ENCODE results near the gene THEM5.

DNA sequence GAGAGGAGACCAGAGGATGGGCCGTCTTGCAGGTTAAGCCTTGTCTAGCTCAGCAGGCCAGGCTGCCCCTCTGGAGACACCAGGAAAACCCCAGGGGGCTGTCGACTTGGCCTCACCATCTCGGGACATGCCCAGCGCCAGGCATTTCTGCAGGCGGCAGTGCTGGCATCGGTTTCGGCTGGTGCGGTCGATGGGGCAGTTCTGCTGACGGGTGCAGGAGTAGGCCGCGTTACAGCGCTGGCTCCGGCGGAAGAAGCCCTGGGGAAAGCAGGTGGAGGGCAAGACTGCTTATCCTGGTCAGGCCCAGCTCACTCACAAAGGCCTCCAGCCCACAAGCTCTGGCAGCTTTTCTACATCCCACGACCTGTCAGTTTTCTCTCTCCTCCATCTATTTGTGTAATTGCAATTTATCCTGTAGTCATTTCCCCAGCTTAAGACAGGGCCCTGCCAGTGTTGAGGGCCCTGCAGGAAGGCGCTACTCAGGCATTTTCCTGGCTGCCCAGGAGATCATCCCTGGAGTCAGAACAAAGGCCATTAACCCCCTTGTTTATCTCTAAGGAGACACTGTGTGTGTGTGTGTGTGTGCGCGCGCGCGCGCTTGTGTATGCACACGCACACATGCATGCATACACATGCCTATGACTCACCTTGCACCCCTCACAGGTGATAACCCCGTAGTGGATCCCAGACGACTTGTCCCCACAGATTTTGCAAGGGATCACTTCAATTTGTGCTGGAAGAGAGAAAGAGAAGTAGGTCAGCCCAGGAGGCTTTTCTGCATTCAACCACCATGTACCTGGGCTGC lies 36.8 kb downstream of the THEM5 start:
- TF ChIP-seq CTCF (IDR thresholded peaks at IDR 0.05; ENCODE audit: borderline replicate concordance, extremely low read depth, low read length, poor library complexity, severe bottlenecking) (no peak), EZH2 (IDR thresholded peaks at IDR 0.05; ENCODE audit: borderline replicate concordance, low read depth, low read length, severe bottlenecking) (no peak)
